Stimulated activated CD4-positive, alpha-beta T cell treated with anti-CD3 and anti-CD28 coated beads, Interleukin-15, amount 100 ng/mL, for 48 hours (primary cell): ENCODE results near the gene AGBL4.
"Not testable (repeated sequence)": the region's sequence is repeated elsewhere in the genome, so short reads cannot be mapped to it uniquely, and the experiment has no call there.

Experiments used
- DNase-seq, 2 donors: peaks; one replicate each; pipeline ENCODE4 v3.0.0-alpha.2; 2020; ENCODE audit warnings: low read depth in 2 of 2

Gene AGBL4

DNA sequence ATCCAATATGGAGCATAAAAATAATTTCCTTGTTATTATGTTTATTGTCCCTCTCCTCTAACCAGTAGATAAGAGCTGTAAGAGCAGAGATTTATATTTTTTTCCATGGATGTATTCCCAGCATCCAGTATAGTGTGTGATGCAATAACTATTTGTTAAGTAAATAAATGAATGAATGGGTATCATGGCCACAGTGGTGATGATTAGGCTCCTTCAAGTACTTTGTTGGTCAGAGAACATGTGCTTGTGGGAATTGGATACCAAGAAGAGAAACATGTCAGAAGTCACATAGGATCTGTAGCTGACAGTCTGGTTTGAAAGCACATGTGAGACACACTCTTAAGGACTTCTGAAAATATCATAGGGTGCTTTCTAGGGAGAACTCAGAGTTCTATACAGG is 588.5 kb downstream of the AGBL4 start:
- no peak for DNase-seq

DNA sequence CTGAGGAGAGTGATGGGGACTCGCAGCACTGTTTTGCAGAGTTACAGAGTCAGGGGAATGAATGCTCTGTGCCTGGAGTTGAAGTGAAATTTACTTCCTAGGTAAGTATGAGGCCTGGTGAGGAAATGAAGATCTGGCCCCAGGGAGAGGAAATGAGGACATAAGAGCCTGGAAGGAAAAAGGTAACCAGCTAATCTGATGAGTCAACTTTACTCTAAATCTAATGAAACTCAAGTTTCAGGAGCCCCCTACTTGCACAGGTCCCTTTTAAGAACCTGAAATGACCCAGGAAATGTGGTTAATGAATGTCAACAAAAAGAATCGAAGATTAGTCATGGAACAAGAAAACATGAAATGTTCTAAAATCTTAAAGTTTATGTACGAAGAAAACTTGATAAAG is 599.0 kb downstream of the AGBL4 start:
- DNase-seq, result no peak

- DNase-seq, result no peak
Measured at GRCh38 chr1:49416758-49417157, 607.0 kb downstream of the AGBL4 start.

GRCh38 chr1:49408346-49408745 is 615.4 kb downstream of the AGBL4 start:
- DNase-seq, result no peak

DNA sequence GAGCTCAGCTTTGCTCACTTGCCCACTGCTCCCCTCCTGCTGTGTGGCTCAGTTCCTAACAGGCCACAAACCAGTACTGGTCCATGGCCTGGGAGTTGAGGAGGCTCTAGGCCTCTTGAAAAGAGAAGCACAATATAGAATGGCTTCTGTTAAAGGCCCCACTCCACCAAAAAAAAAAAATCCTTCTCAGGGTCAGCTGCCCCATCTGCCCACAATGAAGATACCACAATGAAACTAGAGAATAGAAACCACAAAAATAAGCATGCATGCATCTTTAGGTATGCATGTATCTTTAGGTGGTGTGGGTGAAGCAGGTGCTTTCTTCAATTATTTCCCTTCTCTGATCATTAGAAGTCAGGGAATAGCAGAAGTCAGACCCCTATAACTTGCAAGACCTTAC is 626.7 kb downstream of the AGBL4 start:
- DNase-seq, result no peak

DNA sequence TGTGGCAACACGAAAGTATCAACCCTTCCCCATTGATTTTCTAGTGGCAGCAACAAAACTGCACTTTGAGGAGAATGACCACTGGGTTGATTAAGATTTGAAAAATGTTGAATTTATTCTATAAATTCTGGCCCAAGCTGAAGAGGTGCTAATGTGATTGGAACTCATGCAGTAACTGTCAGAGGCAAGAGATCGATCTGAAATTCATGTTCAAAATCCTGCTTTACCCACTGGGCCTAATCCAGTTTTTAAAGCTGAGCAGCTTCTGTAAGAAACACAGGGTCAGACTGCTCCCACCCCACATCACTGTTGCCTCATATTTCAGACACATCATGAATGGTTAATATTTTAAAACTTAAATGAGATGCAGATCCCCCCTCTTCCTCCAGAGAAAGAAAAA is 629.6 kb downstream of the AGBL4 start:
- no peak for DNase-seq

DNA sequence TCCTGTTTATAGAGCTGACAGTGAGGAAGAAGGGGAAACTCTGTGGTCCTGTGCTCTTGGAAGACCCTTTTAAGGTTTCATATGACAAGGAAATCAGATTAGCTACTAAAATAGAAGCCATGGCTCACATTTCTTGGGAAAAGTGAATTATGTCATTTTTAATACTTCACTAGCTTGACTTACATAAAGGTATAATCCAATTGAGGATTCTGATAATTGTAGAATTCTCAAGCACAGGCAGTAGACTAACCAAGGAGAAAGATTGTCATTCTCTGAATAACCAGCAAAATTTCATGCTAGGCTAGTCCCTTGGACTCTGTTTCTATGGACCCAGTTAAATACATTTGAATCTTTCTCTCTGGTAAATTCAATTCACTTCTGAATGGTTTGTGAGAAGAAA is 634.1 kb downstream of the AGBL4 start:
- no peak for DNase-seq

DNA sequence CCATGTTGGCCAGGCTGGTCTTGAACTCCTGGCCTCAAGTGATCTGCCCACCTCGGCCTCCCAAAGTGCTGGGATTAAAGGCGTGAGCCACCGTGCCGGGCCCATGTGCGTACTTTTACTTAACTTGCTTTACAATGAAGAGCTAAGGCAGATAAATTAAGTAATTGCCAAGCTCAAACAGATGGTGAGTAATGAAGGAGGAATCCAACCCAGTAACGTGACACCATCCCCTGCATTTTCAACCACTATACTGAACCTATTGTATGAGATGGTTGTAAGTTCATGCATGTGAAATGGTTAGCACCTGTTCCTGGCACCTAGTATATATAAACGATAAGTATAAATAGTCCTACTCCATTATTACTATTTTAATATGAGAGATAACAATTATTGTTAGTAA is 659.1 kb downstream of the AGBL4 start:
- no peak for DNase-seq

- DNase-seq, result no peak
Measured at GRCh38 chr1:49363628-49364027, 660.1 kb downstream of the AGBL4 start.

- no peak for DNase-seq
Measured at GRCh38 chr1:49358036-49358435, 665.7 kb downstream of the AGBL4 start.

- DNase-seq, result no peak
Measured at GRCh38 chr1:49356594-49356993, 667.2 kb downstream of the AGBL4 start.

- no peak for DNase-seq
Measured at GRCh38 chr1:49351768-49352167, 672.0 kb downstream of the AGBL4 start.

GRCh38 chr1:49346767-49347349 is 676.9 kb downstream of the AGBL4 start:
- no peak for DNase-seq

GRCh38 chr1:49340576-49340975 is 683.2 kb downstream of the AGBL4 start:
- no peak for DNase-seq

- DNase-seq, result no peak
Measured at GRCh38 chr1:49339043-49339442, 684.7 kb downstream of the AGBL4 start.

DNA sequence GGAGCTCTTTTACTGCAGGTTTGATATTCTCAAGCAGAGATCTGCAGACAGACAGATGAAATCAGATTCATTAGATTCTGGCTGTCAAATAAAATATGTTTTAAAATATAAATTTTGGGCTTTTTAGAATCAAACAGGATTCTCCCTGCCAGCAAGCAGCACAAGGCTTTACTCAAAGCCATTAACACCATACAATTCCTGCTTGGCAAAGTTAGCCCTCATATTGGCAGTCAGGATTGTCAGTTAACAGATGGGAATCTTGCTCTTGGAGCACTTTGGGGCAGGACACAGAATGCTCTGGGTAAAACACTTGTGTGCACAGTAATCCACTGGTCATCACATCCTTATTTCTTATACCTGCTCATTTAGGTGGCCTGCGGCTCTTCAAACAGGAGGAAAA is 686.5 kb downstream of the AGBL4 start:
- DNase-seq, result no peak

GRCh38 chr1:49333906-49334305 is 689.8 kb downstream of the AGBL4 start:
- no peak for DNase-seq

- no peak for DNase-seq
Measured at GRCh38 chr1:49331066-49331852, 692.5 kb downstream of the AGBL4 start.

GRCh38 chr1:49323925-49324540 is 699.7 kb downstream of the AGBL4 start:
- no peak for DNase-seq

DNA sequence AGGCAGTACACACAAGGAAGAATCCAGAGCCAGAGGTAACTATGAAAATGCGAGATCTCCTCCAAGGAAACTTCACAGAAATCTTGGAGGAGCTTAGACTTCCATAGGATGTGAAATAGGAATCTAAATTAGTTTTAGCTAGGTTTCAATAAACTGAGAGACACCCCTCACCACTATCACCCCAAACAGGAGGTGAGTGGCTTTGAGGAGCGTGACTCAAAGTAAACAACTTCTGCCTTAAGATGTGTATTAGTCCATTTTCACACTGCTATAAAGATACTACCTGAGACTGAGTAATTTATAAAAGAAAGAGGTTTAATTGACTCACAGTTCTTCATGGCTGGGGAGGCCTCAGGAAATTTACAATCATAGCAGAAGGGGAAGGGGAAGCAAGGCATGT is 703.3 kb downstream of the AGBL4 start:
- not testable (repeated sequence) for DNase-seq

DNA sequence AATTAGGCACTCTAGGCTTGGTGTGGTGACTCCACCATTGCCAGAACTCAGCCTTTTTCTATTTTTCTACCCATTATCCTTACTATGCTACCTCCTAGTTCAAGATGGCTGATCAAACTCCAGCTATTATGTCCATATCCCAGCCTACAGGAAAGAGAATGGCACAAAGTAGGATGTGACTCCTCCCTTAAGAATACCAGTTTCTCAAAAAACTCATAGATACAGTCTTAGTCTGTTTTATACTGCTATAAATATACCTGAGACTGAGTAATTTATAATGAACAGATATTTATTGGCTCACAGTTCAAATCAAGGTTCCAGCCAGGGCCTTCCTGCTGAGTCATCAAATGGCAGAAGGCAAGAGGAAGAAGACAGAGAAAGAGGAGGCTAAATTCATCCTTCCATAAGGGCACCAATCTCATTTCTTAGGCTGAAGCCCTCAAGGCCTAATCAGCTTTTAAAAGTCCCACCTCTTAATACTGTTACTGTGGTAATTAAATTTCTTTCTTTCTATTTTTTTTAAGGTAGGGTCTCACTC is 704.3 kb downstream of the AGBL4 start:
- DNase-seq, result no peak

DNA sequence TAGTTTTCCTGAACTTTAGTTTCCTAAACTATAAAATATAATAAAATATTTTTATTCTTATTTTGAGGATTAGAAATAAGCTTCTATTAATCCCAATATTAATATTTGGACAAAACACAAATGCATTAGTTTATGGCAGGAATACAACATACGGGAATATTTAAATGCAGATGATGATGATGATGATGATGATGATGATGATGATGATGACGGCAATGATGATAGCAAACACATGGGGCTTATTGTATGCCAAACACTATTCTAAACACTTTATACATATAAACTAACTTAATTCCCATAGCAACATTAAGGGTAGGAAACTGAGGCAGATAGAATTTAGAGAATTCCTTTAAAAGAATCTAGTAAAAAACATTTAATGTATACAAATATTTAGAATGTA is 705.5 kb downstream of the AGBL4 start:
- DNase-seq, result no peak

GRCh38 chr1:49307457-49307856 is 716.3 kb downstream of the AGBL4 start:
- DNase-seq, result no peak
